Measurements from ENCODE around the gene MAN2A2.
"Not testable (repeated sequence)": the region's sequence is repeated elsewhere in the genome, so short reads cannot be mapped to it uniquely, and the experiment has no call there.

The MAN2A2 gene

GRCh38 chr15:90921887-90922286, 18.8 kb downstream of the MAN2A2 start:
- no peak for DNase-seq (ENCODE audit: low spot score)

GRCh38 chr15:90922712-90923322, 19.7 kb downstream of the MAN2A2 start:
- DNase-seq (ENCODE audit: low spot score) = not testable (repeated sequence)

GRCh38 chr15:90924375-90924774, 21.3 kb downstream of the MAN2A2 start:
- DNase-seq (ENCODE audit: low spot score) = no peak

GRCh38 chr15:90926766-90927165, 23.7 kb downstream of the MAN2A2 start:
- not testable (repeated sequence) for DNase-seq (ENCODE audit: low spot score)

- DNase-seq (ENCODE audit: low spot score) = not testable (repeated sequence)
Measured at GRCh38 chr15:90928106-90928505, 25.0 kb downstream of the MAN2A2 start.

GRCh38 chr15:90929246-90930019, 26.3 kb downstream of the MAN2A2 start:
- DNase-seq (ENCODE audit: low spot score) = no peak

- DNase-seq (ENCODE audit: low spot score) = no peak
Measured at GRCh38 chr15:90930861-90931574, 27.9 kb downstream of the MAN2A2 start.

- DNase-seq (ENCODE audit: low spot score) = no peak
Measured at GRCh38 chr15:90931575-90931827, 28.4 kb downstream of the MAN2A2 start.

GRCh38 chr15:90931828-90932659, 28.9 kb downstream of the MAN2A2 start, which contains the start of gene HDDC3:
Gene HDDC3, minus strand, starts transcription at chr15:90932549. Its CDS starts 9 bp downstream, at chr15:90932540.
- DNase-seq (ENCODE audit: low spot score) = peak; percentile 91

- no peak for DNase-seq (ENCODE audit: low spot score)
Measured at GRCh38 chr15:90932660-90932991, 29.5 kb downstream of the MAN2A2 start.

- no peak for DNase-seq (ENCODE audit: low spot score)
Measured at GRCh38 chr15:90933301-90933700, 30.2 kb downstream of the MAN2A2 start.

- peak; percentile 89 for DNase-seq (ENCODE audit: low spot score)
Measured at GRCh38 chr15:90934256-90934948, 31.3 kb downstream of the MAN2A2 start.

- DNase-seq (ENCODE audit: low spot score) = peak; percentile 98
Measured at GRCh38 chr15:90934949-90935751, 32.0 kb downstream of the MAN2A2 start, which contains the start of gene UNC45A. Gene UNC45A, plus strand, starts transcription at chr15:90935285. Its CDS starts 40 bp downstream, at chr15:90935325.

GRCh38 chr15:90936823-90937222, 33.7 kb downstream of the MAN2A2 start:
- DNase-seq (ENCODE audit: low spot score) = no peak

GRCh38 chr15:90938261-90938660, 35.2 kb downstream of the MAN2A2 start:
- no peak for DNase-seq (ENCODE audit: low spot score)

GRCh38 chr15:90939756-90940155, 36.7 kb downstream of the MAN2A2 start:
- DNase-seq (ENCODE audit: low spot score) = no peak

GRCh38 chr15:90941038-90941437, 37.9 kb downstream of the MAN2A2 start:
- no peak for DNase-seq (ENCODE audit: low spot score)

GRCh38 chr15:90942354-90943120, 39.4 kb downstream of the MAN2A2 start:
- no peak for DNase-seq (ENCODE audit: low spot score)

GRCh38 chr15:90945091-90945490, 42.0 kb downstream of the MAN2A2 start:
- DNase-seq (ENCODE audit: low spot score) = no peak

GRCh38 chr15:90946538-90946937, 43.4 kb downstream of the MAN2A2 start:
- DNase-seq (ENCODE audit: low spot score) = no peak

Measured in germinal center (tissue), 1 donor.